ENCODE results near the gene GALNT11.
"Not testable (repeated sequence)": the region's sequence is repeated elsewhere in the genome, so short reads cannot be mapped to it uniquely, and the experiment has no call there.

GALNT11 gene

DNA sequence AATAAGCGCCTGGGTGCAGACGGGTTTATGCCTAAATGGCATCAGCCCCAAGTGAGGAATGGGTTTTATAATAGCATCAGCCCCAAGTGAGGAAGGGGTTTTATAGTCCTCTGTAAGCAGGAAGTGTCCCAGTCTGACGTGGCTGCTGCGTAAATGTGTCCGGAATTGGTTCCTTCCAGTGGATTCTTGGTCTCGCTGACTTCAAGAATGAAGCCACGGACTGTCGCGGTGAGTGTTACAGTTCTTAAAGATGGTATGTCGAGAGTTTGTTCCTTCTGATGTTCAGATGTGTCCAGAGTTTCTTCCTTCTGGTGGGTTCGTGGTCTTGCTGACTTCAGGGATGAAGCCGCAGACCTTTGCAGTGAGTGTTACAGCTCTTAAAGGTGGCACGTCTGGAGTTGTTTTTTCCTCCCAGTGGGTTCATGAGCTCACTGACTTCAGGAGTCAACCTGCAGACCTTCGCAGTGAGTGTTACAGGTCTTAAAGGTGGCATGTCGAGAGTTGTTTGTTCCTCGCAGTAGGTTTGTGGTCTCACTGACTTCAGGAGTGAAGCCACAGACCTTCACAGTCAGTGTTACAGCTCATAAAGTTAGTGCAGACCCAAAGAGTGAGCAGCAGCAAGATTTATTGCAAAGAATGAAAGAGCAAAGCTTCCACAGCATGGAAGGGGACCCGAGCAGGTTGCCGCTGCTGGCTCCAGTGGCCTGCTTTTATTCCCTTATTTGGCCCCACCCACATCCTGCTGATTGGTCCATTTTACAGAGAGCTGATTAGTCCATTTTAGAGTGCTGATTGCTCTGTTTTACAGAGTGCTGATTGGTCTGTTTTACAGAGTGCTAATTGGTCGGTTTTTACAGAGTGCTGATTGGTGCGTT, 2.3 kb downstream of the GALNT11 start:
- DNase-seq (ENCODE audit: low read depth): not testable (repeated sequence)

DNA sequence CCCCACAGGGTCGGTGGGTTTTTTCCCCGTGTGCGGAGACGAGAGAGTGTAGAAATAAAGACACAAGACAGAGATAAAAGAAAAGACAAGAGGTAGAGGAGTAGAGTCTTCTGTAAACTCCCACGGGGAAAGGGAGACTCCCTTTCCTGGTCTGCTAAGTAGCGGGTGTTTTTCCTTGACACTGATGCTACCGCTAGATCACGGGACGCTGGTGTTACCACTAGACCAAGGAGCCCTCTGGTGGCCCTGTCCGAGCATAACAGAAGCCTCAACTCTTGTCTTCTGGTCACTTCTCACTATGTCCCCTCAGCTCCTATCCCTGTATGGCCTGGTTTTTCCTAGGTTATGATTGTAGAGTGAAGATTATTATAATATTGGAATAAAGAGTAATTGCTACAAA, 4.6 kb downstream of the GALNT11 start:
- DNase-seq (ENCODE audit: low read depth): not testable (repeated sequence)

DNA sequence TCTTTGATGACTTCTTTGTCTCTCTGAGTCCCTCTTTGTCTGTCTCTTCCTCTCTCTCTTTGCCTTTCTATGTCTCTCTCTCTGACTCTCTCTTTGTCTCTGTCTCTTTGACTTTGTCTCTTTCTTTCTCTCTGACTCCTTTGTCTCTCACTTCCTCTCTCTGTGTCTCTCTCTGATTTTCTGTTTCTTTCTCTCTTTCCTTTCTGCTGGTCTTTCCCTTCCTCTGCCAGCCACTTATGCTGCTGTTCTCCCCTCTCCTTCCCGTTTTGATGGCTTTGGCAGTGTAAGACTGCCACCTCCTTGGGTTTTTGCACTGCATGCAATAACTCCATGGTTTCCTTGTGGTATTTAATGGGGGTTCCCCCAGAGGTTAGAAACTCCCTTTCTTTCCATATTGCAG, 5.2 kb downstream of the GALNT11 start:
- DNase-seq (ENCODE audit: low read depth): not testable (repeated sequence)

DNA sequence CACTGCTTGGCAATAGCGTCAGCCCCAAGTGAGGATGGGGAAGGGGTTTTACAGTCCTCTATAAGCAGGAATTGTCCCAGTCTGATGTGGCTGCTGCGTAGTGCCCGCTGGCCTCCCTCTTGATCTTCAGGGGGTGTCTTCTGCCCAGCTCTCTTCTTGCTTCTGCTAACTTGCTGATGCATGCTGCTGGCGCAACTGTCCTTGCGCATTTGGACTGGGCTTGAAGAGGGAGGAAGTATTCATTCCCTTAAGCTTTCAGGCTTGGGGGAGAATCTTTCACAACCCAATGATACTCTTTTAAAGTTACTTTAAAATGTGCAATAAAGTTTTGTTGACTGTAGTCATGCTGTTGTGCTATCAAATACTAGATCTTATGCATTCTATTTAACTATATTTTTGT, 10.3 kb downstream of the GALNT11 start:
- DNase-seq (ENCODE audit: low read depth): no peak

DNA sequence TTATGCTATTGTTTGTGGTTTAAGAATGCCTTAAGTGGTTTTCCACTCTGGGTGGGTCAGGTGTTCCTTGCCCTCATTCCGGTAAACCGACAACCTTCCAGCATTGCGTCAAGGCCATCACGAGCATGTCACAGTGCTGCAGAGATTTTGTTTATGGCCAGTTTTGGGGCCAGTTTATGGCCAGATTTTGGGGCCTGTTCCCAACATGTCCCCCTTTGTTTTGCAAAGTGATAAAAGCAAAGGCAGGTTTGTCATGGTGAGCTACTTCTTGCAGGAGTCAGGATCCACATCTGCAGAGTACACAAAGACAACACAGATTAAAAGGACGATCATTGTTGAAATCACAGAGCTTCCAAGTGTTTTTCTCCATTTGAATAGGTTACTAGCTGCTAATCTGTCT, 12.9 kb downstream of the GALNT11 start:
- DNase-seq (ENCODE audit: low read depth): not testable (repeated sequence)

DNA sequence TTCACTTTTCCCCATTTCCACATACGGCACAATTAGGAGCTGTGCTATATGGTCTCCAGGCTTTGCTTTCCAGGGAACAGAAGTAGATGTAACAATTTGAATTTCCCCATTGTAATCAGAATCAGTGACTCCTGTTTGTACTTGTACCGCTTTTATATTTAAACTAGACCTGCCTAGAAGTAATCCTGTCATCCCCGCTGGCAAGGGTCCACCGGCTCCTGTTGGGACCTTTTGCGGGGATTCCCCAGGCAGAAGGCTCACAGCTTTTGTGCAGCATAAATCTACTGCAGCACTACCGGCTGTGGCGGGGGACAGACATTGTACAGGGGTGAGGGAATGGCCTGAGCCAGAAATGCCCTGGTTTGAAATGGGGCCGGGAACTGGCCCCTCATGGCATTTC, 17.6 kb downstream of the GALNT11 start:
- not testable (repeated sequence) for DNase-seq (ENCODE audit: low read depth)

DNA sequence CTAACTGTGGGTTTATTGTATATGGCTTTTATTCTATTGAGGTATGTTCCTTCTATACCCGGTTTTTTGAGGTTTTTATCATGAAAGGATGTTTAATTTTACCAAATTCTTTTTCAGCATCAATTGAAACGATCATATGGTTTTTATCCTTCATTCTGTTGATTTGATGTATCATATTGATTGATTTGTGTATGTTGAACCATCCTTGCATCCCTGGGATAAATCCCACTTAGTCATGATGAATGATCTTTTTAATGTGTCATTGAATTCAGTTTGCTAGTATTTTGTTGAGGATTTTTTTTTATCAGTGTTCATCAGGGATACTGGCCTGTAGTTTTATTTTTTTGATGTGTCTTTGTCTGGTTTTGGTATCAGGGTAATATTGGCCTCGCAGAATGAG, 19.4 kb downstream of the GALNT11 start:
- DNase-seq (ENCODE audit: low read depth): not testable (repeated sequence)

DNA sequence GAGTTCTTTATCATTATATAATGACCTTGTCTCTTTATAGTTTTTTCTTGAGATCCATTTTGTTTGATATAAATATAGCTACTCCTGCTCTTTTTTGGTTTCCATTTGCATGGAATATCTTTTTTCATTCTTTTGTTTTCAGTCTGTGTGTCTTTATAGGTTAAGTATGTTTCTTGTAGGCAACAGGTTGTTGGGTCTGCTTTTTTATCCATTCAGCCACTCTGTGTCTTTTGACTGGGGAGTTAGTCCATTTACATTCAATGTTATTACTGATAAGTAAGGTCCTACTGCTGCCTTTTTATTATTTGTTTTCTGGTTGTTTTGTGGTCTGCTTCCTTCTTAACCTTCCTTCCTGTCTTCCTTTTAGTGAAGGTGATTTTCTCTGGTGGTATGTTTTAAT, 21.1 kb downstream of the GALNT11 start:
- DNase-seq (ENCODE audit: low read depth): no peak

DNA sequence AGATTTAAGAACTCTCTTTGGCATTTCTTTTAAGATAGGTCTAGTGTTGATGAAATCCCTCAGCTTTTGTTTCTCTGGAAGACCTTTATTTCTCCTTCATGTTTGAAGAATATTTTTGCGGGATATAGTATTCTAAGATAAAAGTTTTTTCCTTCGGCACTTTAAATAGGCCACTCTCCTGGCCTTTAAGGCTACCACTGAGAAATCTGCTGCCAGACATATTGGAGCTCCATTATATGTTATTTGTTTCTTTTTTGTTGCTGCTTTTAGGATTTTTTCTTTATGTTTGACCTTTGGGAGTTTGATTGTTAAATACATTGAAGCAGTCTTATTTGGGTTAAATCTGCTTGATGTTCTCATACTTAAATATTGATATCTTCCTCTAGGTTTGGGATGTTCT, 22.6 kb downstream of the GALNT11 start:
- no peak for DNase-seq (ENCODE audit: low read depth)

DNA sequence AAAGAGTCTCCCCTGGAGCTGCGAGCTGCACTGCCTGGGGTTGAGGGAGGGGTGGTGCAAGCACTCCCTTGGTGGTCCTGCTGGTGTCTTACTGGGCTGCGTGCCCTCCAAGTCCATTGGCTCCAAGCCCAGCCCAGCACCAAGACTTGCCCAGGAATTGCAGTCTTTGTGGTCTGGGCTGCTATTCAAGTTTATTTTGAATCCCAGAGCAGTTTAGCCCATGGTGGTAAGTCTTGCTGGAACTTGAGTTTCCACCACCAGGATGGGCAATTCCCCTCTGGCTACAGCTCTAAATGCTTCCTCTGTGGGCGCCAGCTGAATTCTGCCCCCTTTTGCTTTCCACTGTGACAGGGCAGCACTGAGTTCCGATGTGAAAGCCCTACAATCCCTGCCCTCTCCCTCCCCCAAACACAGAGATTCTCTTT, 25.1 kb downstream of the GALNT11 start:
- DNase-seq (ENCODE audit: low read depth): no peak

DNA sequence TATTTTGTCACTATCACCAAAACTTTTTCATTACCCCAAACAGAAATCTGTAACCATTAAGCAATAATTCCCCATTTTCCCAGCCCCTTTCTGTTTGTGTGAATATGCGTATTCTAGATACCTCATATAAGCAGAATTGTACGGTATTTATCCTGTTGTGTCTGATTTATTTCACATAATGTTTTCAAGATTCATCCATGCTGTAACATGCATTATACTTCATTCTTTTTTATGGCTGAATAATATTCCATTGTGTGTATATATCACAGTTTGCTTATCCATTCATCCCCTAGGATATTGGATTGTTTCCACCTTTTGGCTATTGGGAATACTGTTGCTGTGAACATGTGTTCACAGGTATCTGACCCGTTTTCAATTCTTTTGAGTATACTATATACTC, 26.5 kb downstream of the GALNT11 start:
- DNase-seq (ENCODE audit: low read depth): no peak

DNA sequence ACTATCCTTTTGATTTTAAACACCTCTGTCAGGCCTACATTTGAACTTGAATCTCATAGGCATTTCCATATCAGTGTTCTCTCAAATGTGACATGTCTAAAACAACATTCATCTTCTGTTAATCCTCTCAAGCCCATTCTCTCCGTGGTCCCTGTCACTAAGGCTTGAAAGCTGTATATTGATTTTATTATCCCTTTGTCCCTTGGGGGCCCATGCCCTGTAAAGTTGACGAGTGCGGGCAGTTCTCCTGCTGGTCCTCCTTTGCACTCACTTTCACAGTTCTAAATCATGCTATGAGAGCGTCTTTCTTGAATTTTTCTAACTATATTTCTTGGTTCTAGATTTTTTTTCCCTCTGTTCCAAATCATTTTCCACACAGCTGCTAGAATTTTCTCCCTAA, 27.3 kb downstream of the GALNT11 start:
- DNase-seq (ENCODE audit: low read depth): no peak

DNA sequence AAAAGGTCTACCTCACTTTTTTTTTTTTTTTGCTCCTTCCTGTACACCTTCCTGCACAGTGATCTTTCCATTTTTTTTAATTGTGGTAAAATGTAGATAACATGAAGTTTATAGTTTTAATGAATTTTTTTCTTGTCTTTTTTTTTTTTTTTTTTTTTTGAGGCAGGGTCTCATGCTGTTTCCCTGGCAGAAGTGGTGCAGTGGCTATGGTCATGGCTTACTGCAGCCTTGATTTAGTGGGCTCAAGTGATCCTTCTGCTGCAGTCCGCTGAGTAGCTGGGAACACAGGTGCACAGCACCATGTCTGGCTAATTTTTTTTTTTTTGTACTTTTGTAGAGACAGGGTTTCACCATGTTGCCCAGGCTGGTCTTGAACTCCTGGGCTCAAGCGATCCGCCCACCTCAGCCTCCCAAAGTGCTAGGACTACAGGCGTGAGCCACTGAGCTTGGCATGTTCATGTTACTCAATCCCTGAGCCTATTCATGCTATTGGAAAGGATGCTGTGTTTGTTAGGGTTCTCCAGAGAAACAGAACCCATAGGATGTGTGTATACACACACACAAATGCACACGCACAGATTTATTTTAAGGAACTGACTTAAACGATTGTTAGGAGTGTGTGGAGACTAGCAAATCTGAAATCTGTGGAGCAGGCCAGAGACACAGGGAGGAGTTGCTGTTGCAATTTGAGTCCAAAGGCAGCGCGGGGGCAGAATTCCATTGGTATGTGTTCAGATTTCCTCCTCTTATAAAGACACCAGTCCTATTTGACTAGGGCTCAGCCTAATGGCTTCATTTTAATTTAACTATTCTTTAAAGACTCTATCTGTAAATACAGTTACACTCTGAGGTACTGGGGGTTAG, 29.1 kb downstream of the GALNT11 start:
- no peak for DNase-seq (ENCODE audit: low read depth)

DNA sequence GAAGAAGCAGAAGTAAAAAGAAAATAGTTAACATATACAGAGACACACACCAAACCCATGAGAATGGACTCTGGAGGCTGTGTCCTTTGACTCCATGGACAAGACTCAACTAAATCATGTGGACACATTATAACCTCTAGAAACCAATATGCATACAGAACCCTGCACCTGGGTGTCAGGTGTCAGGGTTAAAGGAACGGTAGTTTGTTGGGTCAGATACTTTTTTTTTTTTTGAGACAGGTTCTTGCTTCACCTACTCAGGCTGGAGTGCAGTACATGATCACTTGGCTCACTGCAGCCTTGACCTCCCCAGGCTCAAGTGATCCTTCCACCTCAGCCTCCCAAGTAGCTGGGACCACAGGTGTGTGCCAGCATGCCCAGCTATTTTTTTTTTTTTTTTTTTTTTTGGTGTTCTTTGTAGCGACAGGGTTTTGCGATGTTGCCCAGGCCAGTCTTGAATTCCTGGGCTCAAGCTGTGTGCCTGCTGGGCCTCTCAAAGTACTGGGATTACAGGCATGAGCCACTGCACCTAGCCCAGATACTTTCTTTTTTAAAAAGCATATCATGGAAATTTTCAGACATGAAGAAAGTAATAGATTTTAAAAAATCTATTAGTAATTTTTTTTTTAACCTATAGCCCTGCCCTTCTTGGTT, 31.3 kb downstream of the GALNT11 start:
- DNase-seq (ENCODE audit: low read depth): no peak

DNA sequence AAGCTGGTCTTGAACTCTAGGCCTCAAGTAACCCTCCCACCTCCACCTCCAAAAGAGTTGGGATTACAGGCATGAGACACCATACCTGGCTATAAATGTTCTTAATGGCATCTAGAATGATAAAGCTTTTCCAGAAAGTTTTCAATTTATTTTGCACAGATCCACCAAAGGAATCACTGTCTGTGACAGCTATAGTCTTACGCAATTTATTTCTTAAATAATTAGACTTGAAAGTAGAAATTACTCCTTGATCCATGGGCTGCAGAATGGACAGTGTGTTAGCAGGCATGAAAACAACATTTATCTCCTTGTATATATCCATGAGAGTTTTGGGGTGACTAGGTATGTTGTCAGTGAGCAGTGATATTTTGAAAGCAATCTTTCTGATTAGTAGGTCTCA, 33.8 kb downstream of the GALNT11 start:
- DNase-seq (ENCODE audit: low read depth): no peak

DNA sequence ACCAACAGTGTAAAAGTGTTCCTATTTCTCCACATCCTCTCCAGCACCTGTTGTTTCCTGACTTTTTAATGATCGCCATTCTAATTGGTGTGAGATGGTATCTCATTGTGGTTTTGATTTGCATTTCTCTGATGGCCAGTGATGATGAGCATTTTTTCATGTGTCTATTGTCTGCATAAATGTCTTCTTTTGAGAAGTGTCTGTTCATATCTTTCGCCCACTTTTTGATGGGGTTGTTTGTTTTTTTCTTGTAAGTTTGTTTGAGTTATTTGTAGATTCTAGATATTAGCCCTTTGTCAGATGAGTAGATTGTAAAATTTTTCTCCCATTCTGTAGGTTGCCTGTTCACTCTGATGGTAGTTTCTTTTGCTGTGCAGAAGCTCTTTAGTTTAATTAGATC, 35.6 kb downstream of the GALNT11 start:
- DNase-seq (ENCODE audit: low read depth): not testable (repeated sequence)

DNA sequence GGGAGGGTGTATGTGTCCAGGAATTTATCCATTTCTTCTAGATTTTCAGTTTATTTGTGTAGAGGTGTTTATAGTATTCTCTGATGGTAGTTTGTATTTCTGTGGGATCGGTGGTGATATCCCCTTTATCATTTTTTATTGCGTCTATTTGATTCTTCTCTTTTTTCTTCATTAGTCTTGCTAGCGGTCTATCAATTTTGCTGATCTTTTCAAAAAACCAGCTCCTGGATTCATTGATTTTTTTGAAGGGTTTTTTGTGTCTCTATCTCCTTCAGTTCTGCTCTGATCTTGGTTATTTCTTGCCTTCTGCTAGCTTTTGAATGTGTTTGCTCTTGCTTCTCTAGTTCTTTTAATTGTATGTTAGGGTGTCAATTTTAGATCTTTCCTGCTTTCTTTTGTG, 37.7 kb downstream of the GALNT11 start:
- not testable (repeated sequence) for DNase-seq (ENCODE audit: low read depth)

DNA sequence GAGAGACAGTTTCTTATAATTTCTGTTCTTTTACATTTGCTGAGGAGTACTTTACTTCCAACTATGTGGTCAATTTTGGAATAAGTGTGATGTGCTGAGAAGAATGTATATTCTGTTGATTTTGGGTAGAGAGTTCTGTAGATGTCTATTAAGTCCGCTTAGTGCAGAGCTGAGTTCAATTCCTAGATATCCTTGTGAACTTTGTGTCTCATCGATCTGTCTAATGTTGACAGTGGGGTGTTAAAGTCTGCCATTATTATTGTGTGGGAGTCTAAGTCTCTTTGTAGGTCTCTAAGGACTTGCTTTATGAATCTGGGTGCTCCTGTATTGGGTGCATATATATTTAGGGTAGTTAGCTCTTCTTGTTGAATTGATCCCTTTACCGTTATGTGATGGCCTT, 38.3 kb downstream of the GALNT11 start:
- not testable (repeated sequence) for DNase-seq (ENCODE audit: low read depth)

DNA sequence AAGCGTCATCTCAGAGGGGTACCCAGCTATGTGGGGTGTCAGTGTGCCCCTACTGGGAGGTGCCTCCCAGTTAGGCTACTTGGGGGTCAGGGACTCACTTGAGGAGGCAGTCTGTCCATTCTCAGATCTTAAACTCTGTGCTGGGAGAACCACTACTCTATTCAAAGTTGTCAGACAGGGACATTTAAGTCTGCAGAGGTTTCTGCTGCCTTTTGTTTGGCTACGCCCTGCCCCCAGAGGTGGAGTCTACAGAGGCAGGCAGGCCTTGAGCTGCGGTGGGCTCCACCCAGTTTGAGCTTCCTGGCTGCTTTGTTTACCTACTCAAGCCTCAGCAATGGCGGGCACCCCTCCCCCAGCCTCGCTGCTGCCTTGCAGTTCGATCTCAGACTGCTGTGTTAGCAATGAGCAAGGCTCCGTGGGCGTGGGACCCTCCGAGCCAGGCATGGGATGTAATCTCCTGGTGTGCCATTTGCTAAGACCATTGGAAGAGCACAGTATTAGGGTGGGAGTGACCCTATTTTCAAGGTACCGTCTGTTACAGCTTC, 40.4 kb downstream of the GALNT11 start:
- not testable (repeated sequence) for DNase-seq (ENCODE audit: low read depth)

DNA sequence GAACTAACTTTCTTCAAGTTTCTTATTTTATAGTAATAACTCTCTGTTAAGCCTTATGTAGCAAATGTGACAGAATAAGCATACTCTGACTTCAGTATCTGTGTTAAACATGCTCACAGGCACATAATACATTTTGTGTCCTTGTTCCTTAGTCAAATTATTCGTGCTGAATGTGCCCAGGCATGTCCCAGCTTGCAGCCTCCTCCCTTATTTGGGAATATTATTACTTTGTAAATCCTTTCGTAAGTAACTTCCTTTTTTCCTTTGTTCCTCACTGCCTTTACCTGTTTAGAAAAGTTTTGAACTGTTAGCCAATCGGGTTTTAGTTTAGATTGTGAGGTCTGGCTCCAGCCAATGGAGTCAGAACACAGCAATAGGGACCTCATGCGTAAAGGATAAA, 46.9 kb downstream of the GALNT11 start:
- no peak for DNase-seq (ENCODE audit: low read depth)

DNA sequence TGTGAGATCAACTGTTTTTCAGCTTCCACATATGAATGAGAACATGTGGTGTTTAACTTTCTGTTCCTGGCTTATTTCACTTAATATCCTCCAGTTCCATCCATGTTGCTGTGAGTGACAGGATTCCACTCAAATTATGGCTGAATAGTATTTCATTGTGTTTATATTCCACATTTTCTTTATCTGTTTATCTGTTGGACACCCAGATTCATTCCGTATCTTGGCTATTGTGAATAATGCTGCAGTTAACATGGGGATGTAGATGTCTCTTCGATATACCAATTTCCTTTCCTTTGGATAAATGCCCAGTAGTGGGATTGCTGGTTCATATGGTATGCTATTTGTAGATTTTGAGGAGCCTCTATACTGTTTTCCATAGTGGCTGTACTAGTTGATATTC, 47.9 kb downstream of the GALNT11 start:
- no peak for DNase-seq (ENCODE audit: low read depth)

DNA sequence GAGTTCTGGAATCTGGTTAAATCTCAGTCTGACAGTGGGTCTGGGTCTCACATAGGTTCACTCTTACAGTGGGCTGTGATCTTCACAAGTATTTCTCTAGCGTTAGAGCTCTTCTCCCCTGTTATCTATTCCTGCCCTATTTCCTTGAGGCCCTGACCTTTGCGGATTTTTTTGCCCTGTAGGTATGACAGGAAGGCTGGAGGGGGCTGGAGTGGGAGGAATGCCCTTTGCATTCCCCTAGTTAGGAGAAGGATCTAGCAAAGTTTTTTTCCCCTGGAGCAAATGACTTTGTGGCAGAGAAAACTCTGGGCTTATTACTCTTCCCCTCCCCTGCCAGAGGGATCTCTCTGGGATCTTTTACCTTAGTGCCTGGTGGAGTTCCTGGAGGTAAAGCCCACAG, 49.2 kb downstream of the GALNT11 start:
- DNase-seq (ENCODE audit: low read depth): no peak

All from stimulated activated CD8-positive, alpha-beta memory T cell treated with anti-CD3 and anti-CD28 coated beads, Interleukin-15, amount 100 ng/mL, for 1 hour (primary cell).